ENCODE data around the gene RNF169. TPM values are rescaled to one million over a fixed set of nuclear protein-coding genes. Genes with fewer than 3 reads are reported as not detected.

RNF169 gene
- total RNA-seq, 1 donor from 2014 or later: 23.5 TPM

DNA sequence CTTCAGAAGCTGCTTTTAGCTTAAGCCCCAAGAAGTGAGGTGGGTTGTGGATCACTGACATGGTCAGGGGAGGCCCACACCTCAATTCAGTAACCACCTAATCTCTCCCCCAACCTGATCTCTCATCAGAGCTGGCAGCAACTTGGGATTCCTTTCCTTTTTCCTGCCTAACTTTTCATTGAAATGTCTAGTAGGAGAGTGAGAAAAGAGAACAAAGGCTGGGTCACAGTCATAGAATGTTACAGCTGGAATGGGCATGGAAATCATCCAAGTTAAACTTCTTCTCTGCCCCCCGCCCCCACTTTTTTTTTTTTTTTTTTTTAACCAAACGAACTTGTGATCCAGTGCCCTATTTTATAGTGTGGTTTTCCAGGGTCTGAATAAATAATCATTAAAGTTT is 91.8 kb downstream of the RNF169 start:
- Mint-ChIP-seq H3K36me3 (ENCODE audit: low read depth) (peaks cover 29% of the 10 kb centered on the region), H3K27me3 (ENCODE audit: low read depth) (no peaks in the 10 kb centered on the region), H3K4me3 (no peak overlapping the region), H3K9me3 (no peaks in the 10 kb centered on the region), H3K27ac (ENCODE audit: unreplicated experiment) (no peak overlapping the region), H3K4me1 (peaks cover 8% of the 10 kb centered on the region)
- TF ChIP-seq, protein P1, sequence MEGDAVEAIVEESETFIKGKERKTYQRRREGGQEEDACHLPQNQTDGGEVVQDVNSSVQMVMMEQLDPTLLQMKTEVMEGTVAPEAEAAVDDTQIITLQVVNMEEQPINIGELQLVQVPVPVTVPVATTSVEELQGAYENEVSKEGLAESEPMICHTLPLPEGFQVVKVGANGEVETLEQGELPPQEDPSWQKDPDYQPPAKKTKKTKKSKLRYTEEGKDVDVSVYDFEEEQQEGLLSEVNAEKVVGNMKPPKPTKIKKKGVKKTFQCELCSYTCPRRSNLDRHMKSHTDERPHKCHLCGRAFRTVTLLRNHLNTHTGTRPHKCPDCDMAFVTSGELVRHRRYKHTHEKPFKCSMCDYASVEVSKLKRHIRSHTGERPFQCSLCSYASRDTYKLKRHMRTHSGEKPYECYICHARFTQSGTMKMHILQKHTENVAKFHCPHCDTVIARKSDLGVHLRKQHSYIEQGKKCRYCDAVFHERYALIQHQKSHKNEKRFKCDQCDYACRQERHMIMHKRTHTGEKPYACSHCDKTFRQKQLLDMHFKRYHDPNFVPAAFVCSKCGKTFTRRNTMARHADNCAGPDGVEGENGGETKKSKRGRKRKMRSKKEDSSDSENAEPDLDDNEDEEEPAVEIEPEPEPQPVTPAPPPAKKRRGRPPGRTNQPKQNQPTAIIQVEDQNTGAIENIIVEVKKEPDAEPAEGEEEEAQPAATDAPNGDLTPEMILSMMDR (conservative IDR thresholded peaks at IDR 0.05): no peak
- no peak for DNase-seq (ENCODE audit: low read depth, low spot score)

DNA sequence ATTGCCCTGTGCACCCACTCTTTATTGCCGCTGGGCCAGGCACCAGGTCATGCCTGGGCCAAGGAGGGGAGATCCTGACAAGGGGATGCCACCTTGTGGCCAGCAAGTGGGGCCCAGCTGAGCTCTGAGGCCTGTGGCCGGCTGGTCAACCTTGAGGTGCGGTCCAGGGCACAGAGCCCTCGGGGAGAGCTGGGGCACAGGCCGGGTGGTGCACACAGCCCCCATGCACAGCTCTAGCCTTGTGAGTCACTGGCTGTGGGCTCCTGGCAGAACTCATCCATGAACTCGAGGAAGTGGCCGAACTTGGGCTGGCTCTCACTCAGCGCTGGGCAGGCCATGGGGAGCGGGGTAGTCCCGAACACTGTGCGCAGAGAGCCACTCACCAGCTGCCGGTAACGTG is 94.3 kb downstream of the RNF169 start:
- TF ChIP-seq, protein P1 (conservative IDR thresholded peaks at IDR 0.05): no peak
- Mint-ChIP-seq H3K36me3 (ENCODE audit: low read depth) (peaks cover 19% of the 10 kb centered on the region), H3K4me1 (peaks cover 8% of the 10 kb centered on the region), H3K27ac (ENCODE audit: unreplicated experiment) (no peak overlapping the region), H3K27me3 (ENCODE audit: low read depth) (no peaks in the 10 kb centered on the region), H3K4me3 (no peak overlapping the region), H3K9me3 (no peaks in the 10 kb centered on the region)
- no peak for DNase-seq (ENCODE audit: low read depth, low spot score)

DNA sequence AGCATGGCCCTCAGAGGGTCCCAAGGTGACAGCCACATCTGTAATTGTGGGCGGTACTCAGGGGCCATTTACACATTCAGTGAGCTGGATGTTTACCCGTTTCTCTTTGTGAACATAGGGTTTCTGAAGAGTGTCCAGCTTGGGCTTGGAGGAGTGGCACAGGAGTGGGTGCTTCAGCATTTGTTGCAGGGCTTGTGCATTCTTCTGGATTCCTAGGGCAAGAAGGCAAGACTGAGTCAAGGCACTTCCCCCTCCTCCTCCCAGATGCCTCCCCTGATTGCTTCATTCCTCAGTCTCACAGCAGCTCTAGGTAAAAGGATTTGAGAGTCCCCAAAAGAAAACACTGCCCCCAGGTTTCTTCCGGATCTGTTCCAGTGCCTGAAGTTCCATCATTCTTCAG is 95.4 kb downstream of the RNF169 start:
- TF ChIP-seq, protein P1 (conservative IDR thresholded peaks at IDR 0.05): no peak
- Mint-ChIP-seq H3K27me3 (ENCODE audit: low read depth) (no peaks in the 10 kb centered on the region), H3K27ac (ENCODE audit: unreplicated experiment) (no peak overlapping the region), H3K4me3 (no peak overlapping the region), H3K9me3 (no peaks in the 10 kb centered on the region), H3K4me1 (peaks cover 12% of the 10 kb centered on the region), H3K36me3 (ENCODE audit: low read depth) (peaks cover 16% of the 10 kb centered on the region)
- DNase-seq (ENCODE audit: low read depth, low spot score): no peak

GRCh38 chr11:74844865-74845264 is 96.2 kb downstream of the RNF169 start:
- peaks cover 11% of the 10 kb centered on the region for H3K36me3 Mint-ChIP-seq (ENCODE audit: low read depth)
- no peak for DNase-seq (ENCODE audit: low read depth, low spot score)
- H3K9me3 Mint-ChIP-seq: no peaks in the 10 kb centered on the region
- H3K27me3 Mint-ChIP-seq (ENCODE audit: low read depth): no peaks in the 10 kb centered on the region
- no peak overlapping the region for H3K27ac Mint-ChIP-seq (ENCODE audit: unreplicated experiment)
- TF ChIP-seq, protein P1 (conservative IDR thresholded peaks at IDR 0.05): no peak
- peaks cover 14% of the 10 kb centered on the region for H3K4me1 Mint-ChIP-seq
- no peak overlapping the region for H3K4me3 Mint-ChIP-seq

- DNase-seq (ENCODE audit: low read depth, low spot score): no peak
- peaks cover 6% of the 10 kb centered on the region for H3K36me3 Mint-ChIP-seq (ENCODE audit: low read depth)
- no peaks in the 10 kb centered on the region for H3K9me3 Mint-ChIP-seq
- H3K4me1 Mint-ChIP-seq: peaks cover 13% of the 10 kb centered on the region
- H3K4me3 Mint-ChIP-seq: no peak overlapping the region
- H3K27ac Mint-ChIP-seq (ENCODE audit: unreplicated experiment): no peak overlapping the region
- TF ChIP-seq, protein P1 (conservative IDR thresholded peaks at IDR 0.05): no peak
- H3K27me3 Mint-ChIP-seq (ENCODE audit: low read depth): no peaks in the 10 kb centered on the region
Observed at GRCh38 chr11:74845978-74846517, 97.4 kb downstream of the RNF169 start.

All from neural crest cell (in vitro differentiated cells).